ENCODE data around the gene LAMTOR2.

- TF ChIP-seq CTCF (IDR thresholded peaks at IDR 0.05; ENCODE audit: low read depth, low read length, poor library complexity, severe bottlenecking) (no peak), EZH2phosphoT487 (IDR thresholded peaks at IDR 0.05; ENCODE audit: borderline replicate concordance, low read length) (no peak)
Observed at GRCh38 chr1:156076609-156077429, 22.2 kb downstream of the LAMTOR2 start.

Data from DOHH2 (cell line).